Measurements from ENCODE around the gene INTS7. TPM values are rescaled to one million over a fixed set of nuclear protein-coding genes. Genes with fewer than 3 reads are reported as not detected.

Gene INTS7
- total and polyA plus RNA-seq, 2 of the 4 experiments (the other 2 are of a cell fraction), result 8.3 to 24.9 TPM

GRCh38 chr1:212067787-212068186 lies 32.4 kb upstream of the INTS7 start:
- Histone ChIP-seq H3K9me3 (ENCODE audit: control insufficient read depth, insufficient read depth, low read length) (no peaks in the 10 kb centered on the region), H2AFZ (replicated peaks; ENCODE audit: low read length, poor library complexity) (no peak overlapping the region), H2BK15ac (ENCODE audit: low read depth, low read length) (no peak overlapping the region), H3K27me3 (ENCODE audit: control insufficient read depth, insufficient read depth, low read length) (no peaks in the 10 kb centered on the region), H3K9me1 (ENCODE audit: insufficient read depth, low read length) (no peaks in the 10 kb centered on the region), H2AK9ac (replicated peaks; ENCODE audit: low read depth, low read length, poor library complexity) (no peak overlapping the region), H3K27ac (ENCODE audit: insufficient read depth, low read length) (no peak overlapping the region), H3K9ac (ENCODE audit: low read depth, low read length) (no peak overlapping the region), H4K5ac (ENCODE audit: low read depth, low read length) (no peak overlapping the region), H3K79me1 (ENCODE audit: low read depth in 1 of 2, low read length in 2 of 2) (no peaks in the 10 kb centered on the region; a peak in 1 of 4 replicates), H3K4ac (ENCODE audit: low read depth, low read length) (no peak overlapping the region), H4K20me1 (ENCODE audit: insufficient read depth, low read length) (no peaks in the 10 kb centered on the region), H3K18ac (ENCODE audit: low read depth, low read length) (no peak overlapping the region), H3K23ac (ENCODE audit: low read depth, low read length) (no peak overlapping the region), H2AK5ac (ENCODE audit: low read depth, low read length) (no peak overlapping the region), H2BK20ac (ENCODE audit: low read depth, low read length) (no peak overlapping the region), H3K4me1 (ENCODE audit: control insufficient read depth, insufficient read depth, low read length) (no peaks in the 10 kb centered on the region), H4K91ac (ENCODE audit: insufficient read depth, low read depth, low read length) (no peak overlapping the region), H4K8ac (ENCODE audit: low read depth in 2 of 2, low read length in 2 of 2) (no peak overlapping the region), H2BK5ac (ENCODE audit: low read depth, low read length, poor library complexity, severe bottlenecking) (no peak overlapping the region), H2BK120ac (ENCODE audit: low read depth, low read length) (no peak overlapping the region), H3K56ac (ENCODE audit: extremely low read depth, insufficient read depth, low read length) (no peak overlapping the region), H3K4me2 (ENCODE audit: low read depth, low read length) (no peak overlapping the region), H3K4me3 (ENCODE audit: insufficient read depth, low read depth, low read length) (no peak overlapping the region), H3K14ac (replicated peaks; ENCODE audit: low read depth, low read length) (no peak overlapping the region), H3K36me3 (ENCODE audit: control insufficient read depth, insufficient read depth, low read length) (peaks cover 1% of the 10 kb centered on the region; the same call in 1 of the 2 replicates)
- DNase-seq (no peak), ATAC-seq (ENCODE audit: low read depth) (no peak)
- dilution Hi-C loops (cut with HindIII; ENCODE audit: low sequenced_read_pairs, unreplicated experiment), result no loop called here
- in situ Hi-C loops (cut with MboI; ENCODE audit: low sequenced_read_pairs), result no loop called here
- no TSS peak for BruUV-seq (replicated peaks)
- WGBS, 2 experiments (ENCODE audit: extremely low coverage in 2 of 2, insufficient read length in 1 of 2), result no CpG with 5 or more reads among the region's 3 CpGs
- no peak for TF ChIP-seq POLR2A (IDR thresholded peaks at IDR 0.05; ENCODE audit: low read depth, low read length)
- TF ChIP-seq ELK1 (IDR thresholded peaks at IDR 0.05; ENCODE audit: borderline replicate concordance, low read depth, low read length), result no peak
- TF ChIP-seq BHLHE40 (IDR thresholded peaks at IDR 0.05; ENCODE audit: low read depth, low read length), result no peak
- TF ChIP-seq NFE2L2 (IDR thresholded peaks at IDR 0.05; ENCODE audit: low read depth, low read length), result no peak
- TF ChIP-seq RFX5 (IDR thresholded peaks at IDR 0.05; ENCODE audit: low read depth, low read length), result no peak
- no peak for TF ChIP-seq FOS (IDR thresholded peaks at IDR 0.05; ENCODE audit: low read depth, low read length)
- no peak for TF ChIP-seq RAD21 (IDR thresholded peaks at IDR 0.05; ENCODE audit: low read length)
- no peak for TF ChIP-seq MAZ (IDR thresholded peaks at IDR 0.05; ENCODE audit: borderline replicate concordance, low read depth, low read length)
- TF ChIP-seq CHD1 (IDR thresholded peaks at IDR 0.05; ENCODE audit: low read depth, low read length), result no peak
- no peak for TF ChIP-seq RCOR1 (IDR thresholded peaks at IDR 0.05; ENCODE audit: insufficient replicate concordance, low read length)
- ChIA-PET POLR2A (ENCODE audit: unreplicated experiment) (no interaction called here), CTCF (no interaction called here)
- intact Hi-C loops (cut with micrococcal nuclease), result loop anchor here (10.0 kb wide), 1 partner anchor 717 kb away; no protein-coding TSS in a partner anchor

Data from IMR-90 (cell line).